Right lobe of liver (tissue), 6 donors: ENCODE data around the gene TENM4. TPM values are rescaled to one million over a fixed set of nuclear protein-coding genes. Genes with fewer than 3 reads are reported as not detected.

Experiments used
- ATAC-seq, 4 donors: fragments of 200-7000 bp; cut with Tn5 transposase; one replicate each; pipeline ENCODE4 v1.9.1; 2020; ENCODE audit warnings: mild to moderate bottlenecking in 4 of 4, moderate library complexity in 4 of 4
- DNase-seq, 3 donors: peaks; one replicate each; pipeline ENCODE4 v3.0.0-alpha.2; 2020
- H3K27ac ChIP-seq, 3 donors: fragments of 200-600 bp; one replicate each; pipeline ENCODE4 v1.8.0; 2022
- H3K27me3 ChIP-seq, 2 donors: fragments of 200-600 bp; one replicate each; pipeline ENCODE4 v1.8.0; 2022
- H3K36me3 ChIP-seq, 4 donors: fragments of 200-600 bp; sonication (generic) in 1 of 4; one replicate each; pipeline versions ENCODE4 v1.5.1 to v1.8.0; 2017 to 2022; ENCODE audit warnings: control low read depth in 1 of 4
- H3K4me1 ChIP-seq, 4 donors: fragments of 200-600 bp; sonication (generic) in 1 of 4; one replicate each; pipeline versions ENCODE4 v1.5.1 to v1.8.0; 2017 to 2022; ENCODE audit warnings: control low read depth in 1 of 4
- H3K4me3 ChIP-seq, 3 donors: fragments of 200-600 bp; one replicate each; pipeline ENCODE4 v1.8.0; 2022
- H3K9me3 ChIP-seq, 4 donors: fragments of 200-600 bp; sonication (generic) in 1 of 4; one replicate each; pipeline versions ENCODE4 v1.5.1 to v1.8.0; 2017 to 2022; ENCODE audit warnings: control low read depth in 1 of 4
- POLR2A ChIP-seq: fragments of 450-650 bp; IDR thresholded peaks from one replicate; pipeline ENCODE4 v1.6.1; 2017; ENCODE audit warnings: antibody characterized with exemption, mild to moderate bottlenecking
- WGBS: methylation state at CpG from one replicate; pipeline ENCODE4 v1.1.6; 2018; ENCODE audit warnings: low coverage, low lambda C conversion rate; ENCODE audit not compliant: insufficient coverage; ENCODE audit errors: missing lambda C conversion rate; 5-methylcytosine and 5-hydroxymethylcytosine counted together
- intact Hi-C, 2 donors: fragments of 100-400 bp; cut with DNase I; formaldehyde crosslinking; loops; one replicate each; pipeline versions ENCODE4 v1.11.2 to v1.14.1; 2022
- total RNA-seq, 6 experiments: library from RNA; depleted of rRNA in 2 of 6; stranded (reverse); fragments of >200 nt in 2 of 6; fragmentation: NEBNext Ultra II Directional in 3 of 6; extraction: Animal tissue kit (Norgen Biotek cat#: 25700) in 3 of 6; gene quantifications; one replicate each; pipeline versions ENCODE4 v1.1.0 to v1.2.4, GENCODE V29; 2016 to 2023
- TF ChIP-seq, protein P1 (sequence below), 4 donors: fragments of 200-600 bp in 3 of 4; fragments of 450-650 bp in 1 of 4; IDR thresholded peaks; one replicate each; pipeline versions ENCODE4 v1.5.1 to v1.8.0; 2016 to 2022; ENCODE audit warnings: antibody characterized with exemption in 4 of 4, mild to moderate bottlenecking in 2 of 4
- donor health status: DM: no; HTN: yes; CAD: no.
- donor health status: DM: no; HTN: no; CAD: no.
- donor health status: DM: no; HTN: no; CAD: no.
- donor health status: DM: no; HTN: yes; CAD: no.
- donor health status: DM: no; HTN: yes; CAD: no.

Gene TENM4
- total RNA-seq, 6 experiments from 2014 or later, result 0.04 to 0.58 (median 0.14) TPM; not detected in 2

DNA sequence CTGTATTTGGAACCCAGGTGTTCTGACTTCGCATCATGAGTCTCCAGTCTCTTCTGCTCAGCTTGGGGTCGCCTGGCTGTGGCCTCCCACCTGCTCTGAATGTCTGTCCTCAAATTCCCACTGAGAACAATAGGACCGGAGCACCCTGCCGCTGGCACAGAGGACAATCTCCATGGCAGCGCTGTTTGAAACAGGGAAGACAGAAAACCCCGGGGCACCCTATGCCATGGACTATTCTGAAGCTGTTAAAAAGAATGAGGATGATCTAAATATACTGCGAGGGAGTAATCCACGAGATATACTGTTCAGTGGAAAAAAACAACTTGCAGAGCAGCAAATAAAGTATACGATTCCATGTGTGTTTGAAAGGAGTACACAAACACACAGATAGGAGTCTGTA lies 450.6 kb downstream of the TENM4 start:
- no peak for TF ChIP-seq POLR2A
- TF ChIP-seq, protein P1, sequence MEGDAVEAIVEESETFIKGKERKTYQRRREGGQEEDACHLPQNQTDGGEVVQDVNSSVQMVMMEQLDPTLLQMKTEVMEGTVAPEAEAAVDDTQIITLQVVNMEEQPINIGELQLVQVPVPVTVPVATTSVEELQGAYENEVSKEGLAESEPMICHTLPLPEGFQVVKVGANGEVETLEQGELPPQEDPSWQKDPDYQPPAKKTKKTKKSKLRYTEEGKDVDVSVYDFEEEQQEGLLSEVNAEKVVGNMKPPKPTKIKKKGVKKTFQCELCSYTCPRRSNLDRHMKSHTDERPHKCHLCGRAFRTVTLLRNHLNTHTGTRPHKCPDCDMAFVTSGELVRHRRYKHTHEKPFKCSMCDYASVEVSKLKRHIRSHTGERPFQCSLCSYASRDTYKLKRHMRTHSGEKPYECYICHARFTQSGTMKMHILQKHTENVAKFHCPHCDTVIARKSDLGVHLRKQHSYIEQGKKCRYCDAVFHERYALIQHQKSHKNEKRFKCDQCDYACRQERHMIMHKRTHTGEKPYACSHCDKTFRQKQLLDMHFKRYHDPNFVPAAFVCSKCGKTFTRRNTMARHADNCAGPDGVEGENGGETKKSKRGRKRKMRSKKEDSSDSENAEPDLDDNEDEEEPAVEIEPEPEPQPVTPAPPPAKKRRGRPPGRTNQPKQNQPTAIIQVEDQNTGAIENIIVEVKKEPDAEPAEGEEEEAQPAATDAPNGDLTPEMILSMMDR (IDR thresholded peaks at IDR 0.05), result no peak
- Histone ChIP-seq H3K9me3 (no peaks in the 10 kb centered on the region), H3K4me3 (no peak overlapping the region), H3K4me1 (peaks cover 0 to 9% (median 0%) of the 10 kb centered on the region in 4 donors), H3K27ac (no peak overlapping the region), H3K27me3 (no peaks in the 10 kb centered on the region), H3K36me3 (no peaks in the 10 kb centered on the region)
- DNase-seq, result no peak
- no peak for ATAC-seq
- intact Hi-C loops, result no loop called here
- 70% methylated on average over 8 of the region's 9 CpGs for WGBS

DNA sequence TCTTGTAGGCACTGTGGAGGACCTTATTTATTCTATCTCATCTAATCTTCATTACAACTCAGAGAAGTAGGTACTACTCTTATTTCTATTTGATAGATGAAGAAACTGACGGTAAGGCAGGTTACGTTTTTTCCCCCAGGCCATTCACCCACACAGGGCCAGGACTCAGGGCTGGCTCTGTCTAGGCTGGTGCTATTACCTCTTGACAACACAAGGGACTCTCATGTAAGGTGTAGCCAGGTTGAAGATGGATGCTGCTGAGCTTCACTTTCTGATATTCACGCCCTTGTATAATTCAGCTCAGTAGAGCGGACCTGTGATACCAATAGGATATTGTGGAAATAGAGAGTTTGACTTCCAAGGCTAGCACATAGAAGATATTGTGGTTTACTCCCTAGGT lies 453.1 kb downstream of the TENM4 start:
- ATAC-seq (no peak), DNase-seq (no peak)
- no peak overlapping the region for H3K27ac ChIP-seq
- no peak overlapping the region for H3K4me3 ChIP-seq
- intact Hi-C loops, result no loop called here
- WGBS, result 93% methylated on average over 4 of the region's 4 CpGs
- TF ChIP-seq, protein P1 (IDR thresholded peaks at IDR 0.05), result no peak
- TF ChIP-seq POLR2A, result no peak
- no peaks in the 10 kb centered on the region for H3K27me3 ChIP-seq
- no peaks in the 10 kb centered on the region for H3K36me3 ChIP-seq
- peaks cover 0 to 9% (median 0%) of the 10 kb centered on the region in 4 donors for H3K4me1 ChIP-seq
- no peaks in the 10 kb centered on the region for H3K9me3 ChIP-seq

DNA sequence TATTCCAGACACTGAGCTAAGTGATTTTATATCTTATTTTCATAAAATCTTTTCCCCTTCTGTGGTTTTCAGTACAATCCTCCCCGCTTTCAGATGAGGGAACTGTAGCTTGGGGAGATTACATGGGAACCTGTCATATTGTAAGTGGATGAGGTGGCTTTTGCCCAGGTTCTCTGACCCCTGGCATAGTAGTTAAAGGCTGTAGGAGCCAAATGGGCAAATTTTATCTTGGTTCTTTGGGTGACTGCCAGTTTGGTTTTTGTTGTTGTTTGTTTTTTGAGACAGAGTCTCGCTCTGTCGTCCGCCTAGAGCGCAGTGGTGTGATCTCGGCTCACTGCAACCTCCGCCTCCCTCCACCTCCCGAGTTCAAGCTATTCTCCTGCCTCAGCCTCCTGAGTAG lies 454.5 kb downstream of the TENM4 start:
- WGBS, result 36% methylated on average over 7 of the region's 8 CpGs
- DNase-seq, result peak in 1 of 3 donors; percentile 57
- TF ChIP-seq, protein P1 (IDR thresholded peaks at IDR 0.05), result no peak
- TF ChIP-seq POLR2A, result no peak
- peaks cover 0 to 9% (median 0%) of the 10 kb centered on the region in 4 donors for H3K4me1 ChIP-seq
- H3K27me3 ChIP-seq, result no peaks in the 10 kb centered on the region
- H3K4me3 ChIP-seq, result no peak overlapping the region
- intact Hi-C loops, result no loop called here
- no peaks in the 10 kb centered on the region for H3K36me3 ChIP-seq
- no peaks in the 10 kb centered on the region for H3K9me3 ChIP-seq
- no peak overlapping the region for H3K27ac ChIP-seq
- peak; percentile 86 to 93 (median 90) for ATAC-seq

DNA sequence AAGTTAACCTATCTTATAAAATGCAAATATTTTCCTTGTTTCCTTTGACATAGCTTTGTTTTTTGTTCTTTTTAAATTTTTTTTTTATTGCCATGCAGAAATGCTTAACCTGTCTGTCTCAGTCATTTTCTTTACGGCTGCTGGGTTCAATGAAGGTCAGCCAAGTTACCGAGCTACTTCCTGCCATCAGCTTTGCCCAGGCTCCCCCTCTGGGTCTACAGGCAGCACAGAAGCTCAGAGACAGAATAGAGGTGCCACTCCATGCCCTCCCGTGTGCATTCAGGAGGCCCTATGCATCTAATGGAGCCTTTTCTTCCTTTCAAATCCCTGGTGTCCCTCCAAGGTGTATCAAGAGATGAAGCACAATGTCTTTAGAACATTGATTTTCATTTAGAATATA lies 455.2 kb downstream of the TENM4 start:
- WGBS, result 20% methylated on average over 3 of the region's 3 CpGs
- TF ChIP-seq, protein P1 (IDR thresholded peaks at IDR 0.05), result no peak
- TF ChIP-seq POLR2A, result no peak
- no peaks in the 10 kb centered on the region for H3K9me3 ChIP-seq
- H3K4me1 ChIP-seq, result peaks cover 0 to 9% (median 0%) of the 10 kb centered on the region in 4 donors
- H3K27ac ChIP-seq, result no peak overlapping the region
- H3K36me3 ChIP-seq, result no peaks in the 10 kb centered on the region
- ATAC-seq (peak; percentile 45 to 71 (median 52)), DNase-seq (no peak)
- H3K27me3 ChIP-seq, result no peaks in the 10 kb centered on the region
- intact Hi-C loops, result no loop called here
- no peak overlapping the region for H3K4me3 ChIP-seq

DNA sequence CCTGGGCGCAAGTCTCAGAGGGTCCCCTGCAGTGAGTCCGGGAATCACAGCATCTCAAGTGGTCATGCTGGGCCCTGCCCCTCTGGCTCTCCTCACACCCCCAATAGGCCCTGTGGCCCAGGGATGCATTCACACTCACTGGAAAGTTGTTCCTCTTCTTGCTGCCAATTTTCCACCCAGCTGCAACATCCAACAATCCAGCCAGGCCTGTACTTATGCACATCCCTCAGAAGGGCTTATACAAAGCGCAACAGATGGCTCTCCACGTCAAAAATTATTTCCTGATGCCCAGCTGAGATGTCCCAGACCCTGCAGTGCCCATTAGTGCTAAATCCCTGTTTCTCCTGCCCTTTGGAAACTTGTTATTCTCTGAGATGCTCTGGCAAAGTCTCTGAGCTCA lies 458.4 kb downstream of the TENM4 start:
- intact Hi-C loops, result no loop called here
- H3K36me3 ChIP-seq, result no peaks in the 10 kb centered on the region

More for the DNA sequence above, 458.4 kb downstream of the TENM4 start:
- H3K27ac ChIP-seq, result no peak overlapping the region
- DNase-seq, result no peak
- TF ChIP-seq POLR2A, result no peak
- TF ChIP-seq, protein P1 (IDR thresholded peaks at IDR 0.05), result no peak
- no peak for ATAC-seq
- H3K27me3 ChIP-seq, result no peaks in the 10 kb centered on the region
- H3K9me3 ChIP-seq, result no peaks in the 10 kb centered on the region
- 81% methylated on average over 2 of the region's 4 CpGs for WGBS
- no peak overlapping the region for H3K4me3 ChIP-seq
- peaks cover 0 to 9% (median 0%) of the 10 kb centered on the region in 4 donors for H3K4me1 ChIP-seq
